ENCODE data around the gene OR10H4. TPM values are rescaled to one million over a fixed set of nuclear protein-coding genes. Genes with fewer than 3 reads are reported as not detected.
"Not testable (repeated sequence)": the region's sequence is repeated elsewhere in the genome, so short reads cannot be mapped to it uniquely, and the experiment has no call there.

Gene OR10H4
- total RNA-seq, 1 donor from 2014 or later = not detected

DNA sequence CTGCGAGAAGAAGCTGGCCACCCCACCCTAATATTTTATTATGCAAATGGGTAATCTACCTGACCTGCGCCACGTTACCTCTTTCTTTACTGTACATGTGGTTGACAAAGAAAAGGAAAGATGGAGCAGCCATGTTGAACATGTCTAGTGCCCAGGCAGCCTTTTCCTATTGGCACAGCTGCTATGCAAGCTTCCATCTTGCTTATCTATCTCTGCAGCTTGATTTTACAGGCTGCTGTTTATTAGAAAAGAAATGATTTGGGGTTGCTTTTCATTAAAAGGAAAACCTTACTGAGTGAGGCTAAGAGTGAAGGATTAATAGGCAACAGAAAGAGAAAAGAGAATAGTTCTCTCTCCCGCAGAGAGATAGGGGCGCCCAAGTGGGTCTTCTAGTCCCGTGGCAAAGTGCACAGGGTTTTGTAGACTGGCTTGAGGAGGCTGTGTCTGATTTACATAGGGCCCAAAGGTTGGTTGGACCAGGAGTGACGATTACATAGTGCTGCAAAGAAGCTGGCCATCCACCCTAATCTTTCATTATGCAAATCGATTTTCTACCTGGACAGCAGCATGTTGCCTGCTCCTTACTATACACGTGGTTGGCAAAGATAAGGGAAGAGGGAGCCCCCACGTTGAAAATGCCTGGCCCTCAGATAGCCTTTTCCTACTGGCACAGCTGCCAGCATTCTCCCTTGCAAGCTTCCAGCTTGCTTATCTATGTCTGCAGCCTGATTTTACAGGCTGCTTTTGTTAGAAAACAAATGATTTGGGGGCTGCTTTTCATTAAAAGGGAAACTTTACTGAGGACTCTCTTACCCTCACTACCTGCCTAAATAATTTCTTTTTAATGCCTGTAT, 28.3 kb downstream of the OR10H4 start:
- Histone ChIP-seq H3K4me1 (ENCODE audit: insufficient read depth, low read length) (no peaks in the 10 kb centered on the region), H3K4me3 (ENCODE audit: insufficient read depth, low read depth, low read length) (no peak overlapping the region), H3K36me3 (ENCODE audit: insufficient read depth, low read length) (no peaks in the 10 kb centered on the region), H2AFZ (ENCODE audit: low read depth, low read length) (no peak overlapping the region), H3K27me3 (ENCODE audit: insufficient read depth, low read length) (no peaks in the 10 kb centered on the region), H3K79me2 (ENCODE audit: insufficient read depth, low read length) (no peaks in the 10 kb centered on the region), H3K9me3 (ENCODE audit: insufficient read depth, low read depth, low read length) (peaks cover 5% of the 10 kb centered on the region), H3K9ac (ENCODE audit: low read length) (no peak overlapping the region), H3K4me2 (ENCODE audit: low read length) (no peak overlapping the region), H3K27ac (ENCODE audit: low read depth, low read length) (no peak overlapping the region), H4K20me1 (ENCODE audit: insufficient read depth, low read length) (no peaks in the 10 kb centered on the region)
- Mint-ChIP-seq H3K36me3 (ENCODE audit: low read depth, unreplicated experiment) (no peaks in the 10 kb centered on the region), H3K9me3 (ENCODE audit: unreplicated experiment) (peaks cover 8% of the 10 kb centered on the region), H3K4me3 (ENCODE audit: unreplicated experiment) (no peak overlapping the region), H3K27ac (ENCODE audit: unreplicated experiment) (no peak overlapping the region), H3K4me1 (ENCODE audit: low read depth, unreplicated experiment) (no peaks in the 10 kb centered on the region), H3K27me3 (ENCODE audit: low read depth, unreplicated experiment) (peaks cover 2% of the 10 kb centered on the region)
- FAIRE-seq = no peak
- no peak for DNase-seq (ENCODE audit: low read depth)
- TF ChIP-seq CTCF (IDR thresholded peaks at IDR 0.05; ENCODE audit: insufficient read depth, low read depth, low read length) (no peak), EZH2 (IDR thresholded peaks at IDR 0.05; ENCODE audit: insufficient read depth, low read length) (no peak)

DNA sequence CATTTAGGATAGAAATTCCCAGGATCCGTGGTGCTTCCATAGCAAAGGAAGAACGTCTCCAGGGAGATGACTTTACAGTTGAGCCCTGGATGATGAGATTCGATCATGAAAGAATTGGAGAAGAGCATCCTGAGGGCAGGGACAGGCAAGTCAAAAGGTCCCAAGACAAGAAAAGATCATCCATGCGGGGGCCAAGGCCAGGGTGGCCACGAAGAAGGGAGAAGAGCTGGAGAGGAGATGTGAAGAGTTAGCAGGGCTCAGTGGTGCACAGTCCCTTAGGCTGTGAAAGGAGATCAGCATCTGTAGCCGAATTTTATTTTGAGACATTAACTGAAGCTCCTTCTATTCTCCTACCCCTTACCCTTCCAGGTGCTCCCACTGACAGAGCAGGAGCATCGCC, 28.9 kb downstream of the OR10H4 start:
- Mint-ChIP-seq H3K27me3 (ENCODE audit: low read depth, unreplicated experiment) (peaks cover 2% of the 10 kb centered on the region), H3K4me3 (ENCODE audit: unreplicated experiment) (no peak overlapping the region), H3K27ac (ENCODE audit: unreplicated experiment) (no peak overlapping the region), H3K36me3 (ENCODE audit: low read depth, unreplicated experiment) (no peaks in the 10 kb centered on the region), H3K4me1 (ENCODE audit: low read depth, unreplicated experiment) (no peaks in the 10 kb centered on the region), H3K9me3 (ENCODE audit: unreplicated experiment) (peaks cover 8% of the 10 kb centered on the region)
- Histone ChIP-seq H3K79me2 (ENCODE audit: insufficient read depth, low read length) (no peaks in the 10 kb centered on the region), H3K36me3 (ENCODE audit: insufficient read depth, low read length) (no peaks in the 10 kb centered on the region), H3K27me3 (ENCODE audit: insufficient read depth, low read length) (no peaks in the 10 kb centered on the region), H2AFZ (ENCODE audit: low read depth, low read length) (no peak overlapping the region), H3K9me3 (ENCODE audit: insufficient read depth, low read depth, low read length) (peaks cover 5% of the 10 kb centered on the region), H3K4me1 (ENCODE audit: insufficient read depth, low read length) (no peaks in the 10 kb centered on the region), H4K20me1 (ENCODE audit: insufficient read depth, low read length) (no peaks in the 10 kb centered on the region), H3K4me2 (ENCODE audit: low read length) (no peak overlapping the region), H3K9ac (ENCODE audit: low read length) (no peak overlapping the region), H3K27ac (ENCODE audit: low read depth, low read length) (no peak overlapping the region), H3K4me3 (ENCODE audit: insufficient read depth, low read depth, low read length) (no peak overlapping the region)
- DNase-seq (ENCODE audit: low read depth) (no peak), FAIRE-seq (no peak)
- TF ChIP-seq EZH2 (IDR thresholded peaks at IDR 0.05; ENCODE audit: insufficient read depth, low read length) (no peak), CTCF (IDR thresholded peaks at IDR 0.05; ENCODE audit: insufficient read depth, low read depth, low read length) (no peak)

GRCh38 chr19:15979293-15979692, 30.5 kb downstream of the OR10H4 start:
- Histone ChIP-seq H3K9me3 (ENCODE audit: insufficient read depth, low read depth, low read length) (peaks cover 5% of the 10 kb centered on the region), H3K36me3 (ENCODE audit: insufficient read depth, low read length) (no peaks in the 10 kb centered on the region), H2AFZ (ENCODE audit: low read depth, low read length) (no peak overlapping the region), H3K27me3 (ENCODE audit: insufficient read depth, low read length) (no peaks in the 10 kb centered on the region), H3K79me2 (ENCODE audit: insufficient read depth, low read length) (no peaks in the 10 kb centered on the region), H3K4me1 (ENCODE audit: insufficient read depth, low read length) (no peaks in the 10 kb centered on the region), H3K9ac (ENCODE audit: low read length) (no peak overlapping the region), H3K4me2 (ENCODE audit: low read length) (no peak overlapping the region), H4K20me1 (ENCODE audit: insufficient read depth, low read length) (no peaks in the 10 kb centered on the region), H3K4me3 (ENCODE audit: insufficient read depth, low read depth, low read length) (no peak overlapping the region), H3K27ac (ENCODE audit: low read depth, low read length) (no peak overlapping the region)
- Mint-ChIP-seq H3K9me3 (ENCODE audit: unreplicated experiment) (peaks cover 12% of the 10 kb centered on the region), H3K4me1 (ENCODE audit: low read depth, unreplicated experiment) (no peaks in the 10 kb centered on the region), H3K36me3 (ENCODE audit: low read depth, unreplicated experiment) (no peaks in the 10 kb centered on the region), H3K4me3 (ENCODE audit: unreplicated experiment) (no peak overlapping the region), H3K27me3 (ENCODE audit: low read depth, unreplicated experiment) (peaks cover 2% of the 10 kb centered on the region), H3K27ac (ENCODE audit: unreplicated experiment) (no peak overlapping the region)
- FAIRE-seq = no peak
- DNase-seq (ENCODE audit: low read depth) = no peak
- TF ChIP-seq CTCF (IDR thresholded peaks at IDR 0.05; ENCODE audit: insufficient read depth, low read depth, low read length) = no peak
- no peak for TF ChIP-seq EZH2 (IDR thresholded peaks at IDR 0.05; ENCODE audit: insufficient read depth, low read length)

DNA sequence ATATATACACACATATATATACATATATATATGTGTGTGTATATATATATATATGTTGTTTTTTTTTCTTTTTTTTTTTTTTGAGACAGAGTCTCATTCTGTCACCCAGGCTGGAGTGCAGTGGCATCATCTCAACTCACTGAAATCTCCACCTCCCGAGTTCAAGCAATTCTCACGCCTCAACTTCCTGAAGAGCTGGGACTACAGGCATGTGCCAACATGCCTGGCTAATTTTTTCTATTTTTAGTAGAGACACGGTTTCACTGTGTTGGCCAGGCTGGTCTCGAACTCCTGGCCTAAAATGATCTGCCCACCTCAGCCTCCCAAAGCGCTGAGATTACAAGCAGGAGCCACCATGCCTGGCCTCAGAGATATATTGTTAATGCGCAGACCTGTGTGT, 37.0 kb downstream of the OR10H4 start:
- H3K4me3 Mint-ChIP-seq (ENCODE audit: unreplicated experiment); H3K27ac Mint-ChIP-seq (ENCODE audit: unreplicated experiment); FAIRE-seq: not testable (repeated sequence)

More for the DNA sequence above, 37.0 kb downstream of the OR10H4 start:
- H3K79me2 ChIP-seq (ENCODE audit: insufficient read depth, low read length); H3K27ac ChIP-seq (ENCODE audit: low read depth, low read length); H3K27me3 ChIP-seq (ENCODE audit: insufficient read depth, low read length); H3K4me3 ChIP-seq (ENCODE audit: insufficient read depth, low read depth, low read length); H3K9me3 ChIP-seq (ENCODE audit: insufficient read depth, low read depth, low read length); H3K36me3 ChIP-seq (ENCODE audit: insufficient read depth, low read length); H3K36me3 Mint-ChIP-seq (ENCODE audit: low read depth, unreplicated experiment); H3K4me2 ChIP-seq (ENCODE audit: low read length); H3K4me1 Mint-ChIP-seq (ENCODE audit: low read depth, unreplicated experiment); H3K9ac ChIP-seq (ENCODE audit: low read length); H4K20me1 ChIP-seq (ENCODE audit: insufficient read depth, low read length); H3K27me3 Mint-ChIP-seq (ENCODE audit: low read depth, unreplicated experiment); H3K4me1 ChIP-seq (ENCODE audit: insufficient read depth, low read length); H2AFZ ChIP-seq (ENCODE audit: low read depth, low read length); DNase-seq (ENCODE audit: low read depth): not testable (repeated sequence)
- H3K9me3 Mint-ChIP-seq (ENCODE audit: unreplicated experiment) = peaks cover 14% of the 10 kb centered on the region

All from astrocyte (in vitro differentiated cells and primary cell).